PC-9 (cell line): ENCODE data around the gene POU6F2. TPM values are rescaled to one million over a fixed set of nuclear protein-coding genes. Genes with fewer than 3 reads are reported as not detected.
"Not testable (repeated sequence)": the region's sequence is repeated elsewhere in the genome, so short reads cannot be mapped to it uniquely, and the experiment has no call there.

Experiments
- BruUV-seq: library from RNA; stranded (reverse); fragments of 400-500 nt; replicated peaks from 2 replicates; lab custom pipeline; 2021; lab: Mats Ljungman, UMichigan
- CTCF ChIA-PET: fragments of 300-600 bp; sonication (Branson Sonifier 250); formaldehyde crosslinking; loops from one replicate; lab custom pipeline; 2022; ENCODE audit warnings: antibody characterized with exemption; lab: Charles Lee
- POLR2A ChIA-PET: fragments of 300-600 bp; sonication (Branson Sonifier 250); formaldehyde crosslinking; loops from one replicate; lab custom pipeline; 2022; ENCODE audit warnings: antibody characterized with exemption; ENCODE audit not compliant: unreplicated experiment; lab: Charles Lee
- DNase-seq, 2 experiments: peaks; one replicate each; pipeline versions ENCODE4 v3.0.0 to v3.0.0-alpha.2; 2015 to 2022; ENCODE audit warnings: mixed read lengths in 1 of 2
- H2AFZ ChIP-seq: fragments of 200-600 bp; sonication (generic); 2 replicates; pipeline ENCODE4 v1.8.1; 2017; ENCODE audit warnings: antibody characterized with exemption
- H3F3A ChIP-seq: fragments of 200-600 bp; sonication (generic); 2 replicates; pipeline ENCODE4 v1.8.1; 2017; ENCODE audit warnings: antibody characterized with exemption, mild to moderate bottlenecking, low read depth; ENCODE audit not compliant: insufficient read depth
- H3K27ac ChIP-seq: fragments of 200-600 bp; sonication (generic); 2 replicates; pipeline ENCODE4 v1.6.1; 2016; ENCODE audit warnings: mixed run types
- H3K27me3 ChIP-seq: fragments of 200-600 bp; sonication (generic); 2 replicates; pipeline ENCODE4 v1.6.1; 2016; ENCODE audit warnings: low read depth, mixed run types; ENCODE audit not compliant: insufficient read depth
- H3K36me3 ChIP-seq: fragments of 200-600 bp; sonication (generic); 2 replicates; pipeline ENCODE4 v1.6.1; 2016; ENCODE audit warnings: low read depth, mixed run types
- H3K4me1 ChIP-seq: fragments of 200-600 bp; sonication (generic); replicated peaks from 2 replicates; pipeline ENCODE4 v1.6.1; 2016; ENCODE audit warnings: mixed run types; ENCODE audit not compliant: insufficient read depth
- H3K4me2 ChIP-seq: fragments of 200-600 bp; sonication (generic); 2 replicates; pipeline ENCODE4 v1.6.1; 2017; ENCODE audit warnings: mixed run types
- H3K4me3 ChIP-seq: fragments of 200-600 bp; sonication (generic); 2 replicates; pipeline ENCODE4 v1.6.1; 2016; ENCODE audit warnings: mixed run types
- H3K79me2 ChIP-seq: fragments of 200-600 bp; sonication (generic); 2 replicates; pipeline ENCODE4 v1.6.1; 2017; ENCODE audit warnings: low read depth, mixed run types
- H3K9me2 ChIP-seq: fragments of 200-600 bp; sonication (generic); 2 replicates; pipeline ENCODE4 v1.8.1; 2017; ENCODE audit warnings: mild to moderate bottlenecking; ENCODE audit not compliant: insufficient read depth
- H3K9me3 ChIP-seq: fragments of 200-600 bp; sonication (generic); 2 replicates; pipeline ENCODE4 v1.8.1; 2016; ENCODE audit warnings: low read depth; ENCODE audit not compliant: insufficient read depth
- H4K20me1 ChIP-seq: fragments of 200-600 bp; sonication (generic); 2 replicates; pipeline ENCODE4 v1.8.1; 2017; ENCODE audit not compliant: insufficient read depth
- CTCF ChIP-seq: fragments of 200-600 bp; sonication (generic); conservative IDR thresholded peaks from 2 replicates; pipeline ENCODE4 v1.6.1; 2017; ENCODE audit warnings: mixed run types, antibody characterized with exemption, mild to moderate bottlenecking, moderate library complexity
- EZH2 ChIP-seq: fragments of 200-600 bp; sonication (generic); IDR thresholded peaks from 2 replicates; pipeline ENCODE4 v1.8.0; 2017; ENCODE audit warnings: antibody characterized with exemption, low read depth
- intact Hi-C: fragments of 100-400 bp; cut with micrococcal nuclease; formaldehyde crosslinking; loops from one replicate; pipeline ENCODE4 v1.10.0; 2022; ENCODE audit not compliant: unreplicated experiment
- total RNA-seq: library from RNA; stranded (reverse); gene quantifications from 2 replicates; pipeline ENCODE4 v1.2.3, GENCODE V29; 2021

Gene POU6F2
- total RNA-seq, 1 experiment from 2014 or later = not detected

- no peak overlapping the region for H3K4me2 ChIP-seq
- no peak overlapping the region for H3K27ac ChIP-seq
- no peaks in the 10 kb centered on the region for H3K4me1 ChIP-seq
- ChIA-PET POLR2A (no interaction called here), CTCF (no interaction called here)
- TF ChIP-seq CTCF = no peak
- TF ChIP-seq EZH2 = no peak
- no peaks in the 10 kb centered on the region for H3K79me2 ChIP-seq
- BruUV-seq = no TSS peak
- H4K20me1 ChIP-seq = no peaks in the 10 kb centered on the region; the same call in 1 of the 2 replicates
- no peak for DNase-seq
- intact Hi-C loops = no loop called here
- peaks cover 10% of the 10 kb centered on the region; the same call in 1 of the 2 replicates for H3K27me3 ChIP-seq
- H3F3A ChIP-seq = no peaks in the 10 kb centered on the region
- H3K9me3 ChIP-seq = no peaks in the 10 kb centered on the region
- H3K4me3 ChIP-seq = no peak overlapping the region
- H3K9me2 ChIP-seq = no peaks in the 10 kb centered on the region
- H2AFZ ChIP-seq = no peak overlapping the region
- no peaks in the 10 kb centered on the region for H3K36me3 ChIP-seq
Observed at GRCh38 chr7:39321245-39321644, 343.5 kb downstream of the POU6F2 start.

- Histone ChIP-seq H3K9me3 (no peaks in the 10 kb centered on the region), H3K36me3 (no peaks in the 10 kb centered on the region), H3K27ac (no peak overlapping the region), H2AFZ (no peak overlapping the region), H3K4me1 (no peaks in the 10 kb centered on the region), H3K27me3 (peaks cover 12% of the 10 kb centered on the region; the same call in 1 of the 2 replicates), H3K9me2 (no peaks in the 10 kb centered on the region), H3F3A (no peaks in the 10 kb centered on the region), H3K79me2 (no peaks in the 10 kb centered on the region), H4K20me1 (no peaks in the 10 kb centered on the region; the same call in 1 of the 2 replicates), H3K4me3 (no peak overlapping the region), H3K4me2 (no peak overlapping the region)
- DNase-seq = no peak
- ChIA-PET POLR2A (no interaction called here), CTCF (no interaction called here)
- TF ChIP-seq CTCF = no peak
- no peak for TF ChIP-seq EZH2
- no TSS peak for BruUV-seq
- intact Hi-C loops = no loop called here
Observed at GRCh38 chr7:39321909-39322498, 344.3 kb downstream of the POU6F2 start.

- Histone ChIP-seq H3K9me3 (no peaks in the 10 kb centered on the region), H4K20me1 (no peaks in the 10 kb centered on the region; the same call in 1 of the 2 replicates), H3K9me2 (no peaks in the 10 kb centered on the region), H3F3A (no peaks in the 10 kb centered on the region), H2AFZ (no peak overlapping the region), H3K27me3 (peaks cover 28% of the 10 kb centered on the region), H3K36me3 (no peaks in the 10 kb centered on the region), H3K4me2 (no peak overlapping the region), H3K27ac (no peak overlapping the region), H3K79me2 (no peaks in the 10 kb centered on the region), H3K4me3 (no peak overlapping the region), H3K4me1 (no peaks in the 10 kb centered on the region)
- DNase-seq = no peak
- POLR2A ChIA-PET = no interaction called here
- TF ChIP-seq EZH2 (no peak), CTCF (no peak)
- intact Hi-C loops = no loop called here
- CTCF ChIA-PET = no interaction called here
- no TSS peak for BruUV-seq
Observed at GRCh38 chr7:39324139-39324760, 346.5 kb downstream of the POU6F2 start.

- BruUV-seq, CTCF ChIA-PET, H4K20me1 ChIP-seq, H3K9me3 ChIP-seq, DNase-seq, H3K4me2 ChIP-seq, H3K36me3 ChIP-seq, H3K4me3 ChIP-seq, H3K27ac ChIP-seq, H3K9me2 ChIP-seq, intact Hi-C loops, H3K79me2 ChIP-seq, H3F3A ChIP-seq, H3K4me1 ChIP-seq, H2AFZ ChIP-seq: not testable (repeated sequence)
- POLR2A ChIA-PET = interaction anchor here (0.7 kb wide), 1 partner anchor 1736 kb away, joined by 4 read pairs; no protein-coding TSS in a partner anchor
- peaks cover 89% of the 10 kb centered on the region for H3K27me3 ChIP-seq
Observed at GRCh38 chr7:39331607-39332006, 353.9 kb downstream of the POU6F2 start.
